Activated T-helper 9 cell treated with anti-CD3 and anti-CD28 coated beads, Interleukin-2, amount 50 U/mL, for 16 hours (primary cell): ENCODE measurements around the gene DBF4B.
A peak's percentile ranks its signal among the peaks of the same experiment; 100 is the strongest.

Source experiments
- DNase-seq: peaks from one replicate; pipeline ENCODE4 v3.0.0-alpha.2; 2020; ENCODE audit warnings: low read depth

The DBF4B gene

DNA sequence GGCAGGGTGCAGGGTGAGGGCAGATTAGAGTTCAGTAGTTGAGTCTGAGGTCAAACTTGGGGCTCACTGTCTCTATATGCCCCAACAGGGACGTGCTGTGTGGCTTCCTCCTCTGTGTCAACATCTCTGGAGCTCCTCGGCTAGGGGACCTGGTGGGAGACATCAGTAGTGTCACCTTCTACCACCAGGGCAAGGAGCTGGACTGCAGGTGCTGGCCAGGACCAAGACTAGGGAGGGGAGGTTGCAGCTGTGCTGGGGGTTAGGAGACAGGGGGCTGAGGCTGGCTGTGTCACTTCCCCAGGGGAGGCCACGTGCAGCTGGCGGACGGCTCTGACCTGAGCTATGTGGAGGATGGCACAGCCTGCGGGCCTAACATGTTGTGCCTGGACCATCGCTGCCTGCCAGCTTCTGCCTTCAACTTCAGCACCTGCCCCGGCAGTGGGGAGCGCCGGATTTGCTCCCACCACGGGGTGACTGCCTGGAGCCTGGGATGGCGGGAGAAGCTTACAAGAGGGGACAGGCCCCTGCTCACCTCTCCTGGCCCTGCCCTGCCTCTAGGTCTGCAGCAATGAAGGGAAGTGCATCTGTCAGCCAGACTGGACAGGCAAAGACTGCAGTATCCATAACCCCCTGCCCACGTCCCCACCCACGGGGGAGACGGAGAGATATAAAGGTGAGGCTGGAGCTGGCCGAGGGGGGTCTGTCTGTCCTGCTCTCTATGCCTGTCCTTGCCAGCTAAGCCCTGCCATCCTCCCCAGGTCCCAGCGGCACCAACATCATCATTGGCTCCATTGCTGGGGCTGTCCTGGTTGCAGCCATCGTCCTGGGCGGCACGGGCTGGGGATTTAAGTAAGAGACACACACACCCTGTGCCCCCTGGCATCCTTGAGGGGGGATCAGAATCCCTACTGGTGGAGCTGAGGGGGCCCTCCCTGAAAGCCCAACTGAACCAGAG, 69.2 kb downstream of the DBF4B start:
- DNase-seq, result no peak

DNA sequence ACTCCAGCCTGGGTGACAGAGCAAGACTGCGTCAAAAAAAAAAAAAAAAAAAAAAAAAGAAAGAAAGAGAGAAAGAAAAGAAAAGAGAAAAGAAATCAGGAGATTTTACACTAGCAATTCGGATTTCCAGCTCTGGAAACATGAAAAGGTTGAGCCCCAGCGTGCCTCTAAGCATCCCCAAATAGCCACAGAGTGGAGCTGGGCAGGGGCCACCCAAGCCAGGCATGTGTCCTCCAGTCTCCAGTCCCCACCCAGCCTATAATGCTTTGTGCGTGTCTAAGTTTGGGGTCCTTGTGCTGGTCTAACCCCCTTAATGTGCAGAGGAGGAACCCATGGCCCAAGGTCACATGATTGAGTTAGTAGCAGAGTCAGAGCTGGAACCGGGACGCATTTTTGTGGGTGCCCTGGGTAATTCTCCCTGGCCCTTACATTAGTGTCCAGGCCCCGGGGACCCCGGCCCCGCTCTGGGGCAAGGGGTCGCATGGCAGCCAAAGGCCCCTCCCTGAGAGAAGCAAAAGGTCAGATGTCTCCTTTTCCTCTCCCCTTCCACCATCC, 70.3 kb downstream of the DBF4B start:
- DNase-seq, result no peak

GRCh38 chr17:44779211-44780025, 71.0 kb downstream of the DBF4B start:
- DNase-seq, result peak; percentile 67

GRCh38 chr17:44780161-44780560, 71.7 kb downstream of the DBF4B start:
- no peak for DNase-seq

GRCh38 chr17:44780845-44781480, 72.5 kb downstream of the DBF4B start:
- no peak for DNase-seq

DNA sequence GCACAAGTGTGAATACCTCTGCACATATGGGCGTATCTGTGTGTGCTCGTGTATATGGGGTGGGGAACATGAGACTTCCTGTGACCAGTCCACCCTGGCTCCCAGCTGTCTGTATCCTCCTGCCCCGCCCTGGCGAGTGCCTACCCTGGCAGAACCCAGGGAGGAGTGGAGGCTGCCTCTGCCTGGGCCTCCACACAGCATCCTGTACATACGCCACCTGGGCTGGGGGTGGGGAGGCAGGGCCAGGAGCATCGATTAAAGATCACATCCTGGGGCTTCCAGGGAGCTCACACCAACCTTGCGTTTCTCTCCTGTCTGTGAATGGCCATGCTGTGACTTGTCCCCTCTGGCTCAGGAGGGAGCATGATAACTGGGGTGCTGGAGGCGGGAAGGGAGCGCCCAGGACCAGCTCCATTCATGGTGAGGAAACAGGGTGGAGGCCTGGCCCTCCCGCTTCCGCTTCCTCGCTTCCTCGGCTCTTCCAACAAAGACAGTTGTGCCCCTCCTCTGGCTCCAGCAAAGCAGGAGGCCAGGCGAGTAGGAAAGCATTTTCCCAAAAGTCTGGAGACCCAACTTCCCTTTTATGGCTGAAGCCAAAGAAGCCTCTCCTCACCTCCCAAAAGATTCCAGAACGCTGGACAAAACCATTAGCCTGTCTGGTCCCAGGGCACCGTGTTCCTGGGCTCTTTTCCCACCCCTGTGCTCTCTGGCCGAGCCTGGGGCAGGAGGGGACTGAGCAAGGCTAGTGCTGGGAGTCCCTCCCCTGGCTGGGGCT, 73.3 kb downstream of the DBF4B start:
- no peak for DNase-seq

DNA sequence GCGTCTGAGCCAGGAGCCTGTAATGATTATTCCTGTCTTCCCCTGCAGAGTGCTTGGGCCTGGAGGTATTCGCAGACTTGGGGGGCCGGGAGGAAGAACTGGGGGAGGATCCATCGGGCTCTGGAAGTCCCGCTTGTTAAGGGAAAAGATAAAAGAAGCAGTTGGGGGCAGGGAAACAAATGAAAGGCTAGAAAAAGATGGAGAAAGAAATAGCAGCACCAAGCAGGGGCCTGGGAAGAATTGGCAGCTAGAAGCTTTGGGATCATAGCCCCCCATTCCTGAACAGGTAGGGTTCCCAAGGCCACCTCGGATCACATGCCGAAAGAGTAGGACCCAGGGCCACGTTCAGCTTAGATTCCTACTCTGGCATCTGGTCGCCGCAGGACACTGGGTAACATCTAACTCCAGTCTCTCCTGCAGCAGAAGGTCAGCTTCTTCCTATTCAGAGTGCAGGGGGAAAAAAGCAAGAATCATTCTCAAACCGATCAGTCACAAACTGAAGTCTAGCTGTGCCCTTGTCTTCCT, 73.9 kb downstream of the DBF4B start:
- no peak for DNase-seq

DNA sequence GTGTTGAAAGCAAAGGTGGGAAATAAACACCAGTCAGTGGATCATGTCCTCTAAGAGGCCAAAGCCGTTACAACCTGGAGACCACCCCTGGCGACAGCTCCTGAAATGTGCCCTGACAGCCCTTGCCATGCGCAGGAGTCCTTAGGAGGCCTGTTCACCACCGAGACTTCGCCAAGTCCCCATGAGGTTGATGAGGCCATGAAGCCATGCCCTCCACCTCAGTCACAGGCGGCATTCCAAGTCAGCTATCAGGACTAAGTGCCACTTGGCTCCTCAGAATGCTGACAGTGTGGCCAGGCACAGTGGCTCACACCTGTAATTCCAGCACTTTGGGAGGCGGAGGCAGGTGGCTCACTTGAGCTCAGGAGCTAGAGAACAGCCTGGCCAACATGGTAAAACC, 77.5 kb downstream of the DBF4B start:
- no peak for DNase-seq

GRCh38 chr17:44786551-44787081, 78.2 kb downstream of the DBF4B start:
- no peak for DNase-seq

DNA sequence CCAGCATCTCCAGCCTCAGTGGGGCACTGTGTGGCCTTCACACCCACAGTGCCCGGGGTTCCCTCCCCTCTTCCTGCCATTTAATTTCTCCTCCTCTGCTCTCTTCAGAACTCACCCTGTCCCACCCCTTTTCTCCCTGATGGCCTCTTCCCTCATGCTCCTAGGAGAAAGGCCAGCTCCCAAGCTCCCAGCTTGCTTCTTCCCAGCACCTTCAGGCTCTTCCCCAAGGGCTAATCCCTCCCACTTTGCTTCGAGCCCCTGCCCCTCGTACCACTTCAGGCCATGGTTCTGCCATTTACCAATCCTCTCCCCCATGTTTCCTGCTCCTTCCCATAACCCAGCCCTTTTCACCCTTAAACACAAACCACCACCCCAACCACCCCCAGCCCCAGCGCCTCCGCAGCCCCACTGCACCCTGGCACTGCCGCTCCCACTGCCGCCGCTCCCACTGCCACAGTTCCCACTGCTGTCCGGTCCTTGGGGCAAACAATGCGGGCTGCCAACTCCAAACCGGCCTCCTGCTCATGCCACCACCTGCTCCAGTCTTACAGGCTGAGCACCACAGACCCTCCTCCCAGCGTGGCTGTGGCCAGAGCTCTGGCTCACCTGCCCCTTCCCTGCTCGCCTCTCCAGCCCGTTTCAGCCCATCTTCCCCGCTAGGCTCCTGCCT, 78.9 kb downstream of the DBF4B start:
- no peak for DNase-seq

DNA sequence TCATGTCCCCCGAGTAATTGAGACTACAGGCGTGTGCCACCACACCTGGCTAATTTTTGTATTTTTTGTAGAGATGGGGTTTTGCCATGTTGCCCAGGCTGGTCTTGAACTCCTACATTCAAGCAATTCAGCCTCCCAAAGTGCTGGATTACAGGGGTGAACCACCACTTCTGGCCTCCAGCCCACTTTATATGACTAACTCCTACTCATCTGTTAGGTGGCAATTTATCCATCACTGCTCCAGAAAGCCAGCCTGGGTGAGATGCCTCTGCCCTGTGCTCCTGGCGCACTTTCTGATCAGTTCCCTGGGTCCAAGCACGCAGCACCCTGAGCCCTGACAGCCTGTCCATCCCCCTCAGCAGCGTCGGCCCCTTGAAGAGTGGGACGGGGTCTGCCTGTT, 79.7 kb downstream of the DBF4B start:
- DNase-seq, result no peak

GRCh38 chr17:44792276-44792675, 83.8 kb downstream of the DBF4B start:
- DNase-seq, result no peak

DNA sequence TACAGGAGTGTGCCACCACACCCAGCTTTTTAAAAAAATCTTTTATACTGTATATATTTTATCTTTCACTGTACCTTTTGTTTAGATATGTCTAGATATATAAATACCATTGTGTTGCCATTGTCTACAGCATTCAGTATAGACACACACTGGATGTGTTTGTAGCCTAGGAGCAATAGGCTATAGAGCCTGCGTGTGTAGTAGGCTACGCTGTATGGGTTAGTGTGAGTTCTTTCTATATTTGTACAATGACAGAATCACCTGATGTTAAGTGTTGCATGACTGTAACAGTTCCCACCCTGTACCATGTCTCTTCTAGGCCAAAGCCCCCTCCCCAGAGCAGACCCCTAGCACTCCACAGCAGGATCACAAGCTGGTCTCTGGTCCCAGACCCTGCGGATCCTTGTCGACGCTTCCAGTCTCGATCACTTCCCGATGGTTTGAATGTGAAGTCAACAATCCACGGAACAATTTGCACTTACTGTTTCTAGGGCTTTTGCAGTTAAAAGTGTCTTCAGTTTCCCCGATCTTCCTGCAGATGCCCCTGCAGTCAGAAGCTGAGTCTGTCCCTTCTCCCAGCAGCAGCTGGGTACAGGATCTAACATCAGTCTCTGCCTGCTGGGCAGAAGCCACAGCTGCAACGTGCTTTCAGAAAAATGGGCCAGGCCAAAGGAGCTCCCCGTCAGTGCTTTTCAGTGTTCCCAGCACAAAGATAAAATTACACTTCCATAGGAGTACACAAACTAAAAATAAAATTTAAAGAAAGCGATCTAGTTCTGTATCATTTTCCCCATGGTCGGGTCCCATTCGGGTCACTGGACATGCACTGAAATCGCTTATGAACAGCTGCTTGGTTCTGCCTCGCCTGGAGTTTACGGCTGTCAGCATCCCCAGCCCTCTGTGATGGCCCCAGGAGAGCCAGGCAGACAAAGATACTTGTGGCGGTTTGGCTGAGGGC, 85.7 kb downstream of the DBF4B start:
- no peak for DNase-seq

DNA sequence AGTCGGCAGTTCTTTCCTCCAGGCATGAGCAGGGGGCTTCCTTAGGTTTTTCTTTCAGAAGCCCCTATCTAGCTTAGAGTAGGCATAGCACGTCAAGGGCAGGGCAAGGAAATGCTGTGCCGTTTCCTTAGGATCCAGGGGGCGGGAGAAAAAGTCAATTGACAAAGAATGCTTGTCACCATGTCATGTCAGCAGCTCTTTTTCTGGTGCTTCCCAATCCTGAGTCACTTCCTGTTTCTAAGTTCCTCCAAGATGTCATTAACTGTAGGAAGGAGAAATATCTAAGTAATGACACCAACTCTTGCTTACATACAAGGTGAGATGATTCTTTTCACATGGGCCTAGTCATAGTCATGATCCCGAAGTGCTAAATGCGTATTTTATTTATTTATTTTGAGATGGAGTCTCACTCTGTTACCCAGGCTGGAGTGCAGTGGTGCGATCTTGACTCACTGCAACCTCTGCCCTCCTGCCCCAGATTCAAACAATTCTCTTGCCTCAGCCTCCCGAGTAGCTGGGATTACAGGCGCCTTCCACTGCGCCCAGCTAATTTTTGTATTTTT, 86.5 kb downstream of the DBF4B start:
- no peak for DNase-seq

- no peak for DNase-seq
These were observed 87.0 kb downstream of the DBF4B start for GRCh38 chr17:44795421-44795820.

DNA sequence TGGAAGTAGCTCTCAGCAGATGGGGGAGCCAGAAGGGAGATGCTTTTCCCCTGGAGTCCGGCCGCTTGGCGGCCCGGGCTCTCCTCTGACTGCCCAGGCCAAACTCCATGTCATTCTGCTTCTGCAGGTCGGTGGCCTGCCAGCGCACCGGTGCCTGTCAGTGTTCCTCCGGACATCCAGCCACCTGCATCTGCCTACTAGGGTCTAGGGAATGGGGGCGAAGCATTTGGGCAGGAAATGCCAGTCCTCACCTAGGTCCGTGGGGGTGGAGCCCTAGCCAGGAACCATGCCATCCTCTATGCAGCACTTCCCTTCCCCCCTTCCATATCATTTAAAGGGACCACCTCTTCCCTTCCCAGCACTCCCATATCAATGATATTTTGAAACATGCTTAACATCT, 87.5 kb downstream of the DBF4B start:
- no peak for DNase-seq

DNA sequence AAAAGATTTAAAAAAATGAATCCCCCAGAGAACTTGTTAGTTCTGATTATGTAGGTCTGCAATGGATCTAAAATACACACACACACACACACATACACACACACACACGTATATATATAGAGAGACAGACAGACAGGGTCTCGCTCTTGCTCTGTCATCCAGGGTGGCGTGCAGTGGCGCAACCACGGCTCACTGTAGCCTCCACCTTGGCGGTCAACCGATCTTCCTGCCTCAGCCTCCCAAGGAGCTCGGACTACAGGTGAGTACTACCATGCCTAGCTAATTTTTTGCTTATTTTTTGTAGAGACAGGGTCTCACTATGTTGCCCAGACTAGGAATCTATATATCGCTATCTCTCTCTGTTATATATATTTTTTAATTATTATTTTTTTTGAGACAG, 88.3 kb downstream of the DBF4B start:
- DNase-seq, result no peak

DNA sequence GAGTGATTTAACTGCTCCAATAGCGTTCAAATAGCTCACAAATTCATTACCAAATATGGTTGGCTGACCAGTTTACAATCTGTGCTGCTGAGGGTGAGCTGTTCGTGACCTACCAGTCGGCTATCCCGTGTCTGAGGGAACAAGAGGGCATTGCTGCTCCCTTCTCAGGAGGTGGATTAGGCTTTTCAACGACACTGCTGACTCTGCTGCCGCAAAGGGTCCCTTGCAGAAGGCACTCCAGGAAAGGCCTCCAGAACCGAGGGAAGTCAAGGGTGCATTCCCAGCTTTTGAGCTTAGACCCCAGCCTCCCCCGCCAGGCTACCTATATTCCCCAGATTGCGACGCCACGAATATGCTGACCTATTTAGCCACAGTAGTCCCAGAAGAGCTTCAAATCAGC, 89.3 kb downstream of the DBF4B start:
- DNase-seq, result no peak

GRCh38 chr17:44798356-44798755, 89.9 kb downstream of the DBF4B start:
- no peak for DNase-seq
